ENCODE measurements around the gene EMILIN2.

EMILIN2 gene

DNA sequence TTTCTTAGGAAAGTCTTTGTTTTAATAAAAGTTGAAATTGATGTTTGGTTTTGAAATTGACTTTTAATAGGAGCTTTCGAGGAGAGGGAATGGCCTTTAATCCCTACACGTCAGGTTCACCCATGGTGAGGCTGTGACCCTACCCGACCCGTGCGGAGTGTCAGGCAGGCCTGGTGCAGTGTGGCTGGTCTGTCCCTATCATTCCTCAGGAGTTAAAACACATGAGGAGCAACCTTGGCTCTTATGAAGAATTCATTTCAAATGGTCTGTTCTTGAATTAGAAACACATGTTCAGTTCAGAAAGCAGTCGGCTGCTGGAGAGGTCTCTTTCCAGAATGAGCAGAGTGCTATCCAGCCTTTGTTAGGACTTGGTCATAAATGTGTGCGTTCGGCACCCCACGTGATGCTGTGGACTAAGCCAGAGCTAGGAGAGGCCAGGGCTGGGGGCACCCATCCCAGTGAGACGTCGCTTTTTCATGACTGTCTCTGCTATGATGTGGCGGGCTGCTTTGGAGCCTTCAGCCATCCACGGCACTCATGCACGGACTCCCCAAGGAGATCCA lies 54.7 kb downstream of the EMILIN2 start:
- H3K36me3 ChIP-seq (ENCODE audit: control insufficient read depth, low read length) = no peaks in the 10 kb centered on the region
- H3K9me2 ChIP-seq (replicated peaks; ENCODE audit: control insufficient read depth, low read length) = no peaks in the 10 kb centered on the region
- peaks cover 26% of the 10 kb centered on the region for H3K27me3 ChIP-seq (ENCODE audit: control insufficient read depth, low read length)
- H3K4me1 ChIP-seq (ENCODE audit: control insufficient read depth, low read length) = peaks cover 16% of the 10 kb centered on the region
- no peak overlapping the region for H3K27ac ChIP-seq (ENCODE audit: low read depth, low read length)
- TF ChIP-seq, protein P1, sequence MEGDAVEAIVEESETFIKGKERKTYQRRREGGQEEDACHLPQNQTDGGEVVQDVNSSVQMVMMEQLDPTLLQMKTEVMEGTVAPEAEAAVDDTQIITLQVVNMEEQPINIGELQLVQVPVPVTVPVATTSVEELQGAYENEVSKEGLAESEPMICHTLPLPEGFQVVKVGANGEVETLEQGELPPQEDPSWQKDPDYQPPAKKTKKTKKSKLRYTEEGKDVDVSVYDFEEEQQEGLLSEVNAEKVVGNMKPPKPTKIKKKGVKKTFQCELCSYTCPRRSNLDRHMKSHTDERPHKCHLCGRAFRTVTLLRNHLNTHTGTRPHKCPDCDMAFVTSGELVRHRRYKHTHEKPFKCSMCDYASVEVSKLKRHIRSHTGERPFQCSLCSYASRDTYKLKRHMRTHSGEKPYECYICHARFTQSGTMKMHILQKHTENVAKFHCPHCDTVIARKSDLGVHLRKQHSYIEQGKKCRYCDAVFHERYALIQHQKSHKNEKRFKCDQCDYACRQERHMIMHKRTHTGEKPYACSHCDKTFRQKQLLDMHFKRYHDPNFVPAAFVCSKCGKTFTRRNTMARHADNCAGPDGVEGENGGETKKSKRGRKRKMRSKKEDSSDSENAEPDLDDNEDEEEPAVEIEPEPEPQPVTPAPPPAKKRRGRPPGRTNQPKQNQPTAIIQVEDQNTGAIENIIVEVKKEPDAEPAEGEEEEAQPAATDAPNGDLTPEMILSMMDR (IDR thresholded peaks at IDR 0.05; ENCODE audit: low read depth, low read length, poor library complexity, severe bottlenecking) = no peak
- TF ChIP-seq EZH2phosphoT487 (IDR thresholded peaks at IDR 0.05; ENCODE audit: borderline replicate concordance, low read length) = no peak
- H4K20me1 ChIP-seq (ENCODE audit: control insufficient read depth, insufficient read depth, low read depth, low read length) = no peaks in the 10 kb centered on the region
- H3K9me3 ChIP-seq (ENCODE audit: control insufficient read depth, insufficient read depth, low read length) = no peaks in the 10 kb centered on the region
- no peaks in the 10 kb centered on the region for H3F3A ChIP-seq (ENCODE audit: control insufficient read depth, insufficient read depth)
- no peak overlapping the region for H3K4me3 ChIP-seq (ENCODE audit: low read length)
- H3K79me2 ChIP-seq (ENCODE audit: control insufficient read depth, low read length) = no peaks in the 10 kb centered on the region
- no peak overlapping the region for H3K4me2 ChIP-seq (ENCODE audit: low read length)

DNA sequence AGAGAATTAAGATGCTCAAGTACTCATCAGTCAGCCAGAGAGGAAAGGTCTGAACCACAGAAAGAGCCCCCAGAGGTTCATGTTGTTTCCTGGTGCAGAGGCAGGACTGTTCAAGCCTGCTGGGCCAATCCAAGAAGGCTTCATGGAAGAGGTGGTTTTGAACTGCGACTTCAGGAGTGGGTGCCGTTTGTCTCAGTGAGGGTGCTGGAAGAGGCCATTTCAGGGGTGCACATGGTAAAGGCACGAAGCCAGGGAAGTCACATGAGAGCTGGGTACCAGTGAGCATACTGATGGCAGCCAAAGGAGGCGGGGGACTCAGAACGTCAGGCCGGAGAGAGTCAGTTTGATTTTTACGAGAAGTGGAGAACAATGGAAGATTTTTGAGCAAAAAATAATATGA lies 55.5 kb downstream of the EMILIN2 start:
- TF ChIP-seq, protein P1 (IDR thresholded peaks at IDR 0.05; ENCODE audit: low read depth, low read length, poor library complexity, severe bottlenecking) = no peak
- no peak for TF ChIP-seq EZH2phosphoT487 (IDR thresholded peaks at IDR 0.05; ENCODE audit: borderline replicate concordance, low read length)
- no peaks in the 10 kb centered on the region for H3K9me2 ChIP-seq (replicated peaks; ENCODE audit: control insufficient read depth, low read length)
- H3K27ac ChIP-seq (ENCODE audit: low read depth, low read length) = no peak overlapping the region
- H3K79me2 ChIP-seq (ENCODE audit: control insufficient read depth, low read length) = no peaks in the 10 kb centered on the region
- no peak overlapping the region for H3K4me3 ChIP-seq (ENCODE audit: low read length)
- H3K27me3 ChIP-seq (ENCODE audit: control insufficient read depth, low read length) = peaks cover 31% of the 10 kb centered on the region
- no peaks in the 10 kb centered on the region for H4K20me1 ChIP-seq (ENCODE audit: control insufficient read depth, insufficient read depth, low read depth, low read length)
- no peaks in the 10 kb centered on the region for H3K9me3 ChIP-seq (ENCODE audit: control insufficient read depth, insufficient read depth, low read length)
- H3F3A ChIP-seq (ENCODE audit: control insufficient read depth, insufficient read depth) = no peaks in the 10 kb centered on the region
- peaks cover 21% of the 10 kb centered on the region for H3K4me1 ChIP-seq (ENCODE audit: control insufficient read depth, low read length)
- H3K4me2 ChIP-seq (ENCODE audit: low read length) = no peak overlapping the region
- no peaks in the 10 kb centered on the region for H3K36me3 ChIP-seq (ENCODE audit: control insufficient read depth, low read length)

DNA sequence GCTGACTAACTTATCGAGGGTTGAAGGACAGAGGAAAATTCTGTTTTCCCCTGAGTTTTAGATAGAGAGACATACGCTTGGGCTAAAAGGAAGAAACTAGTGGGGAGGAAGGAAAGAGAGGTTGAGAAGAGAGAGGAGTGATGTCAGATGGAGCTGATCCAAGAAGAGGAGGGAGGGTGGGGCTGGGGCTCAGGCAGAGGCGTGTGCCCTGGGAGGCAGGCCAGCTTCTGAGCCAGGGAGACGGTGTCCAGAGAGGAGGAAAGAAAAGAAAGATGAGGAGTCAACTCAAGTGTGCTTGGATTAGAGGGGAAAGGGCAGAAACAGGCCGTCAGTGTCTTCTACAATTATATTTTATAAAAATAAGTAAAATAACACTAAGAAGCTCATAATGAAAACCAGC lies 56.2 kb downstream of the EMILIN2 start:
- no peaks in the 10 kb centered on the region for H3K9me2 ChIP-seq (replicated peaks; ENCODE audit: control insufficient read depth, low read length)
- TF ChIP-seq, protein P1 (IDR thresholded peaks at IDR 0.05; ENCODE audit: low read depth, low read length, poor library complexity, severe bottlenecking) = no peak
- TF ChIP-seq EZH2phosphoT487 (IDR thresholded peaks at IDR 0.05; ENCODE audit: borderline replicate concordance, low read length) = no peak
- H3K4me1 ChIP-seq (ENCODE audit: control insufficient read depth, low read length) = peaks cover 23% of the 10 kb centered on the region
- no peaks in the 10 kb centered on the region for H4K20me1 ChIP-seq (ENCODE audit: control insufficient read depth, insufficient read depth, low read depth, low read length)
- H3K36me3 ChIP-seq (ENCODE audit: control insufficient read depth, low read length) = no peaks in the 10 kb centered on the region
- H3K79me2 ChIP-seq (ENCODE audit: control insufficient read depth, low read length) = no peaks in the 10 kb centered on the region
- no peak overlapping the region for H3K4me3 ChIP-seq (ENCODE audit: low read length)
- H3K9me3 ChIP-seq (ENCODE audit: control insufficient read depth, insufficient read depth, low read length) = no peaks in the 10 kb centered on the region
- no peaks in the 10 kb centered on the region for H3F3A ChIP-seq (ENCODE audit: control insufficient read depth, insufficient read depth)
- peaks cover 34% of the 10 kb centered on the region for H3K27me3 ChIP-seq (ENCODE audit: control insufficient read depth, low read length)
- H3K27ac ChIP-seq (ENCODE audit: low read depth, low read length) = no peak overlapping the region
- no peak overlapping the region for H3K4me2 ChIP-seq (ENCODE audit: low read length)
